NOMO-1 (cell line): ENCODE results near the gene IL27RA.

ENCODE experiments used
- DNase-seq, 2 experiments: peaks; one replicate each; lab custom pipeline; 2025; ENCODE audit not compliant: unreplicated experiment in 2 of 2; lab: John Stamatoyannopoulos, UW

Gene IL27RA

GRCh38 chr19:14056741-14057356, 25.3 kb downstream of the IL27RA start:
- no peak for DNase-seq

DNA sequence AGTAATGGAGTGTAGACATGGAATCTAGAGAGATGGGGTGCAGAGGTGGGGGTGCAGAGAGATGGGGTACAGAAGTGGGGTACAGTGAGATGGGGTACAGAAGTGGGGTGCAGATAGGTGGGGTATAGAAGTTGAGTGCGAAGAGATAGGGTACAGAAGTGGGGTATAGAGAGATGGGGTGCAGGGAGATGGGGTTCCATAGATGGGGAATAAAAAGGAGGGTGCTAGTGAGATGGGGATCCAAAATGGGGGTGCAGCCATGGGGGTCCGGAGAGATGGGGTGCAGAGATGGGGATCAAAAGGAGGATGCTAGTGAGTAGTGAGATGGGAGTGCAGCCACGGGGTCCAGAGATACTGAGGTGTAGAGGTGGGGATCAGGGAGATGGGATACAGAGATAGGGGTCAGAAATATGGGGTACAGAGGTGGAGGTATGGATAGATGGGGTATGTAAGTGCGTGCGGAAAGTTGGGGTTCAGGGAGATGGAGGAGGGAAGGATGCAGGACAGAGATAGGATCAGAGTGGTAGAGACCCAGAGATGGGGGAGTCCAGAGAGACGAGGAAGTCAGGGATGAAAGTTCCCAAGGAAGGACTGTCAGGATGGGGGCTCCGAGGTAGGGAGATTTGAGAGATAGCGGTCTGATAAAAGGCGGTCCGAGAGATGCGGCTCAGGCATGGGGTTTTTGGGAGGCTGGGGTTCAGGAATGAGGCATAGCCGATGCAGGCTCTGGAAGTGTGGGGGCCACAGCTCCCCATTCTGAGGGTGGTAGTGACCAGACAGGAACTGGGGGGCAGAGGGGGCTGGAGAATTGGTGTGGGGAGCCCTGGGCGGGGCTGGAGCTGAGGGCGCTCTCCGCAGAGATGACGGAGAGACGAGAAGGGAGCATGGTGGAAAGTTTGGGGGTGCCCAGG, 26.9 kb downstream of the IL27RA start:
- DNase-seq = no peak

DNA sequence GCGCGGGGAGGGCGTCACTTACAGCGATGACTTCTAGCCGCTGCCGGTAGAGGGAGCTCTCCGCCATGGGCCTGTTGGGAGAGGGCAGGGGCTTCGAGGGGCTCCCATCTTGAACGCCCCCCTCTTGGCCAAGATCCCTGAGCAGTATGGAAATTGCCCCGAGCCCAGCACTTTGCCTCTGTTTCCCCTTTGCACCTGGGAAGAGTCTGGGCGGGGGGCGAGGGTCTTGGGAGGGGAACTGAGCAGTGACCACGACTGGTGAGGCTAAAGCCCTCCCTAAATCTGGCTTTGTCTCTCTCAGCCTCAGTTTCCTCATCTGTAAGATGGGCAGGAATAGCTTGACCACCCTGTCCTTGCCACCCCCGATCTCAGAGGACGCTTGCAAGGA, 27.5 kb downstream of the IL27RA start:
- no peak for DNase-seq

GRCh38 chr19:14059652-14060155, 28.1 kb downstream of the IL27RA start:
- no peak for DNase-seq

DNA sequence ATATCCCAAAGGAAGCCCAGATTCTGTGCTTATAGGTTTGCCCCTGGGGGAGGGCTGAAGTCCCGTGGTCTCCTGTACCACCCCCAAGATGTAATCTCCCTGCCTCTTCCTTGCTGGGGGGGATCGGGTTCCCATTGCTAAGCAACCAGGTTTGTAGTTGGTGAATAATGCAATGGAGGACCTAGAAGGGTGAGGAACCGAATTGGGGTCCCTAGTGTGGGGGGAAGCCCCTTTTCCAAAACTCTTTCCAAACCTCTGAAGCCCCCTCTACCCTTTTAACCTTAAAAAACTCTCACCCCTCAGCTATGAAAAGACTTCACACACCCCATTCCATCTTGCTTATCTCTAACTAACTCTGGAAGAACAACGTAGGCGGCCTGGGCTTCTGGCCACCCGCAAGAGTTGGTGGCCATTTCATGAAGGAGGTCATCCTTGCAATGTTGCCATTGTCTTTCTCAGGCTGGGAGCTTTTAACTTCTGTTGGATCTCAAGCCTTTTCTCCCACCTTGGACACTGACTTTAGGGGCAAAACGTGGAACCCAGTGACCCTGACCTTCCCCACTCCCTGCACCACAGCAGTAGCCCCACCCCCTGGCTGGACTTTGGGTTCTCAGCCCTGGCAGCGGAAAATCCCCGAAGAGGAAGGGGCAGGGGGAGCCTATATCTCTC, 29.7 kb downstream of the IL27RA start:
- DNase-seq = no peak

DNA sequence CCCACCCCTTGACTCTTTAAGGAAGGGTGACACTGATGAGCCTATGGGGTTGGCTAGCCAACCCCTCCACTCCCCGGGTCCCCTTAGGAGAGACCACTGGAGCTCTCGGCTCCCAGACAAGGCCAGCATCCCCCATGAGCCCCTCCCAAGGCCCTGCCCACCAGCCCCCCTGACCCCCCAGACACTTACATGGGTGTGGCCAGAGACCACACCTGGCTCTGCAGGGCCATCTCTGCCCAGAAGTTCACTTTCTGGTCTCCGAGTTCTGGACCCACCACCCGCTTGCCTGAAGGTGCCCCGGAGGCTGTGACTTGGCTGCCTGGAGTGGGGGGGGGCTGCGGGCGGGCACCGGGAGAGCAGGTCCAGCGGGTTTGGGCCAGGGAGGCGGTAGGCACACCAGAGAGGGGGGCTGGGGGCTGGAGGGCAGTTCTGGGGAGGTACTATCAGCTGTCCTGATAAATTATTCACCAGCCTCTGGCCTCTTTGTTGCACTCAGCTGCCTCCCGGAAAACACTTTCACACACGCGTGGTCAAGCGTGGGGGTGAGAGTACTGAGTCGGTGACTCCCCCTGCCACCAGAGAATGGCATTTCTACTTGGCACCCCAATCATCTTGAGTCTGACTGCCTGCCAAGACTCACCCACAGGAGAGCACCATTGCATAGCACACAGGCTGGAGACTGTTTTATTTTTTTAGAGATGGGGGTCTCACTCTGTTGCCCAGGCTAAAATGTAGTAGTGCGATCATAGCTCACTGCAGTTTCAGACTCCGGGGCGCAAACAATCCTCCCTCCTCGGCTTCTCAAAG, 30.4 kb downstream of the IL27RA start, which contains the start of gene PALM3:
Gene PALM3, minus strand, starts transcription at position 326 of the 807 bp plus-strand sequence. Its CDS starts 96 bp downstream, at position 230.
- DNase-seq = no peak

- no peak for DNase-seq
Observed at GRCh38 chr19:14062558-14062855, 30.9 kb downstream of the IL27RA start.

- DNase-seq = no peak
Observed at GRCh38 chr19:14063105-14063504, 31.5 kb downstream of the IL27RA start.

DNA sequence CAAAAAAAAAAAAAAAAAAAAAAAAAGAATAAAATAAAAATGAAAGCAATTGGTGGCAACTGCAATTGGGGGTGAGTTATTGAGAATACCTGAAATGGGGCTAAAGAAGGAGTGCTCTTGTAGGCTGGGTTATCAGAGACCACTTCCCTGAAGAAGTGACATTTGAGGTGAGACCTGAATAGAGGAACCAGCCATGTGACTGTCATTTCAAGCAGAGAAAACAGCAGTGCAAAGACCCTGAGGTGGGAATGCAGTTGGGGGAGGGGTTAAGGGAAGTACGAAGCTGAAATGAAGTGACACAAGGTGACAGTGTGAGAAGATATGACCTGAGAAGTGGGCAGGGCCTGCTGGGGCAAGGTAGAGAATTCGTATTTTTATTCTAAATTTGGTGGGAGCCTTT, 34.6 kb downstream of the IL27RA start:
- DNase-seq = peak in 1 of 2 experiments; percentile 14

- no peak for DNase-seq
Observed at GRCh38 chr19:14070268-14071050, 38.9 kb downstream of the IL27RA start.

GRCh38 chr19:14072535-14073260, 41.1 kb downstream of the IL27RA start, which contains the start of gene MISP3:
TSS of gene MISP3 (plus strand) at chr19:14072786. CDS start at chr19:14073310, 524 bp downstream.
- DNase-seq = peak; percentile 5 to 18

DNA sequence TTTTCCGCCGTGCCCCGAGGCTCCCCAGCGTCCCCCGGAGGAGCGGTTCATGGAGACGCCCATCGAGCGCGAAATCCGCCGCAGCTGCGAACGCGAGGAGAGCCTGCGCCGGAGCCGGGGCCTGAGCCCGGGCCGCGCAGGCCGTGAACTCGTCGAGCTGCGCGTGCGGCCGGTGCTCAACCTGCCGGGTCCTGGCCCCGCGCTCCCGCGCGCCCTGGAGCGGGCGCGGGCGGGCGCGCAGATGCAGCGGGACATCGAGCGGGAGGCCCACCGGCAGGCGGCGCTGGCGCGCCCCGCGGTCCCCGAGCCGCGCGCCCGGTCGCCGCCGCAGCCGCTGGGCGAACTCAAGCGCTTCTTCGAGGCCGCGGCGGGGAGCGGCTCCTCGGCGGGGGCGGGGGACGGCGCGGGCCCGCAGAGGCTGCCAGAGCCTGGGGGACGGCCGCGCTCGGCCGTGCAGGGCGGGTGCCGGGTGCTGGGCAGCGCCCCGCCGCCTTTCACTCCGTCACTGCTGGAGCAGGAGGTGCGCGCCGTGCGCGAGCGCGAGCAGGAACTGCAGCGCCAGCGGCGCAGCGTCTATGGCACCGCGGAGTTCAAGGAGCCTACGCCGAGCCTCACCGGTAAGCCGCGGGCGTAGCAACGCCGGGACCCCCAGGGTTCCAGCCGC, 41.8 kb downstream of the IL27RA start:
- peak; percentile 64 to 69 for DNase-seq

DNA sequence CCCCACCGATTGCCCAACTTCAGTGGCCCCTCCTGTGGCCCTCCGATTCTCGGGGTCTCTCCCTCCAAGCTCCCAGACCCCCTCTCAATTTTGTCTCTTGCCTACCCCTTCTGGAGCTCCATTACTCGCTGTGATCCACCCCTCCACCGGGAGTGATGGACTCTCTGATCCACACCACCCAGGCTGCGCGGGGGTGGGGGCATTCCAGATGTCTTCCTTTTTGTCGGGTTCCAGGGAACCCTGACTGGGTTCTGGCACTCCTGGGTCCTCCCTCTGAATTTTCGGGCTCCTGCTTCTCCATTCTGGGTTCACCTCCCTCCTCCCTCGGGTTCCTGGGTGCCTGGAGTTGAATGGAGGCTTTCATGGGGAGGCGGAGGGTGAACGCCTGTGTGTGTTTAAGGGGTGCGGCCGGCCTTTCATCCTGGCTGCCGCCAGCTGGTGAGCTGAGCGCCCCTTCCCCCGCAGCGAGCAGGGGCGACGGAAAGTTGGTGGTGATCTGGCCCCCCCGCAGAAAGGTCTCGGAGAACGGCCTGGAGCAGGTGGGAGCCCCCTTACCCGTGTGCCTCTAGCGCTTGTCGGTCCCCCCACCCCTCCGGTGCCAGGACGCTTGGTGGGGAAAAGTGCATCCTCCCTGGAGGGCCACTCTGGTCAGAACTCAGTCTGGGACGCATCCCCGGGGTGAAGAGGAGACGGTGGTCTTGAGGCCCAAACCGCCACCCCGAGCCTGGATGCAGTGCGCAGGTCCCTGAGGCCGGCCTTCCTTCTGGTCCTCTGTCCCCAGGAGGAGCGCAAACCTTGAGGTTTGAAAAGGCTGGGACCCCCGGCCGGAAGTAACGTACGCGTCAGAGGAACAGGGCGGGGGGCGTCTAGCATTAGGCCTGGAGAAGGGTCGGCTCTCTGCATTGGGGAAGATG, 42.6 kb downstream of the IL27RA start:
- no peak for DNase-seq

DNA sequence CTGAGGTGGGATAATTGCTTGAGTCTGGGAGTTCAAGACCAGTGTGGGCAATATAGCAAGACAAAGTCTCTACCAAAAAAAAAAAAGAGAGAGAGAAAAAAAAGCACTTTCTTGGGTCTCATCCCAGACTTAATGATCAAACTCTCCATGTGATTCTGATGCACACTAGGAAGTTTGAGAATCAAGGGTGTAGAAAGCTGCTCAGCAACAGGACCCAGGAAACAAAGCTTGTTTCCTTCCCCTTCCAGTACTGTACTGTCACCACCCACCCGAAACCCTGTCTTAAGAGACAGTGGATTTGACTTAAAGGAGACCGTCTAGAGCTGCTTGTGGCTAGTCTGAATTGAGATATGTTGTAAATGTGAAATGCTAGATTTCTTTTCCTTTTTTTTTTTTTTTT, 46.8 kb downstream of the IL27RA start:
- DNase-seq = no peak

- peak; percentile 96 to 99 for DNase-seq
Observed at GRCh38 chr19:14080887-14081796, 49.6 kb downstream of the IL27RA start.
